ENCODE results near the gene TXNRD2.

TXNRD2 gene

GRCh38 chr22:19877626-19878339 lies 63.8 kb downstream of the TXNRD2 start:
- DNase-seq (ENCODE audit: low read depth in 2 of 3, low spot score in 1 of 3): no peak

DNA sequence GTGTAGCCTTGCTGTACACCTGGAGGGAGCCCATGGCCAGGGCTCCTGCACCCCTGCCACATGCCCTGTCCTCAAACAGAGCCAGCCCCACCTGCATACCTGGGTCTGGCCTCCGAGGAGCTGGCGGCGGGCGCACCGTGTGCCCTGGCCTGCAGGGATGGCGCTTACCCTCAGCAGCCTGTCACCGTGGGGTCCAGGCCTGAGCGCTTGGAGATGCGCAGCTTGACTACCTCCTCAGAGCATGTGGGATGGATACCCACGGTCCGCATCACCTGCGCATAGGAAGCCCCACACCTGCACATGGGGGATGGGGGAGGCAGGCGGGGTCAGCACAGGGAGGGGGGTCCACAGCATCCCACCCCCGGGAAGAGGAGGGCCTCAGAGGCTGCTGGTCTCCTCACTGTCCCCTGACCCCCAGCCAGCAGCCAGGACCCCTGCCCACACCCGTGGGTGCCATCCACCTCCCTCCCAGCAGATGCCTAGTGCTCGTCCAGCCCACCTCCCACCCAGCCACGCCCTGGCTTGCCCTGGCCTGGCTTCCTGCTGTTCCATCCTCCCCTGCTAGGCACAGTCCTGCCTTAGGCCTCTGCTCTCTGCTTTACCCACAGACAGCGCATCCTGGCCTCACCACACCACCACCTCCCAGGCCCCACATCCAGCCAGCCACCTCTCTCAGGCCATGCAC lies 64.5 kb downstream of the TXNRD2 start:
- no peak for DNase-seq (ENCODE audit: low read depth in 2 of 3, low spot score in 1 of 3)

DNA sequence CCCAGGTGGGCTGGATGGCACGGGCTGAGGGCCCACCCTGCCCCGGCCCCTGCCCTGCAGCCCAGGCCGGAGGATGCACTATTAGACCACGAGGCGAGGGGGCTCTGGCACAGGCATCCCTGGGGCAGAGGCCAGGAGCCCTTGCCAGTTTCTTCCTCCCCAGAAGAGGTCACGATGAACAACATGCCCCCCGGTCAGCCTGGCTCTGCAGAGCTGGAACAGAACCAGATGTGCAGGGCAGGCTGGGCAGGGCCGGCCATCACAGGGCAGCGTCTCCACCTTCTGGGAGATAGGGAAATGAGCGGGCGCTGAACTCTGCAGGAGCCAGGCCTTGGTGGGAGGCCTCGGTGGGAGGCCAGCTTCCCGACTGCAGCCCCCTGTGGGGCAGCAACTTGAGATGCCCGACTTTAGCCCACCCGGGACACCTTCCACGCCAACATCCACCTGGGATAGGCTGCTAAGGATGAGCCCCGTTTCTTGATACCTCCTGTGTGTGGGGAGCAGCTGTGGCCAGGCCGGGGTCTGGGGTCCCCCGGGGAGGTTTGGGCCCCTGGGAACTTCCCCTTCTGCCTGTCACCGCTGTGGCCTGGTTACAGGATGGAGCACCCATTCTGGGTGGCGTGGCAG lies 65.2 kb downstream of the TXNRD2 start:
- no peak for DNase-seq (ENCODE audit: low read depth in 2 of 3, low spot score in 1 of 3)

GRCh38 chr22:19875531-19876313 lies 65.9 kb downstream of the TXNRD2 start:
- no peak for DNase-seq (ENCODE audit: low read depth in 2 of 3, low spot score in 1 of 3)

DNA sequence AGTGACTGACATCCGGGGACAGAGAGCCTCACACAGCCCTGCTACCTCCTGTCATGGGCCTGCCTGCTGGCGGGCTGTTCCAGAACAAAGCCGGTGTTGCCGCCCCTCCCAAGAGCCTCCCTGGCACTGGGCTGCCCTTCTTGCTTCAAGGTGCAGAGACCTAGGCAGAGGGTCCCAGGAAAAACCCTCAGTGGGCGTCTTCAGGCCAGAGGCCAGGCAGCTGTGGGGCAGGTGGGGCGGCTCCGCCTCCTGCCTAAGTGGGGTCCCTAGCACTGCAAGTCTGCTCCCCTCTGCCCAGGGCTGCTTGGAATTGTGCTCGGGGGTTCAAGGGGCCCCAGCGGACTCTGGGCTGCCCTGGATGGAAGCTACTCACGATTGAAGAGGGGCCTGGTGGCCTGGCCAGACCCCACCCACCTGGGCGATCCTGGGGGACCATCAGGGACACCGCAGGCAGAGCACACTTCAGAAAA lies 66.5 kb downstream of the TXNRD2 start:
- DNase-seq (ENCODE audit: low read depth in 2 of 3, low spot score in 1 of 3): no peak

DNA sequence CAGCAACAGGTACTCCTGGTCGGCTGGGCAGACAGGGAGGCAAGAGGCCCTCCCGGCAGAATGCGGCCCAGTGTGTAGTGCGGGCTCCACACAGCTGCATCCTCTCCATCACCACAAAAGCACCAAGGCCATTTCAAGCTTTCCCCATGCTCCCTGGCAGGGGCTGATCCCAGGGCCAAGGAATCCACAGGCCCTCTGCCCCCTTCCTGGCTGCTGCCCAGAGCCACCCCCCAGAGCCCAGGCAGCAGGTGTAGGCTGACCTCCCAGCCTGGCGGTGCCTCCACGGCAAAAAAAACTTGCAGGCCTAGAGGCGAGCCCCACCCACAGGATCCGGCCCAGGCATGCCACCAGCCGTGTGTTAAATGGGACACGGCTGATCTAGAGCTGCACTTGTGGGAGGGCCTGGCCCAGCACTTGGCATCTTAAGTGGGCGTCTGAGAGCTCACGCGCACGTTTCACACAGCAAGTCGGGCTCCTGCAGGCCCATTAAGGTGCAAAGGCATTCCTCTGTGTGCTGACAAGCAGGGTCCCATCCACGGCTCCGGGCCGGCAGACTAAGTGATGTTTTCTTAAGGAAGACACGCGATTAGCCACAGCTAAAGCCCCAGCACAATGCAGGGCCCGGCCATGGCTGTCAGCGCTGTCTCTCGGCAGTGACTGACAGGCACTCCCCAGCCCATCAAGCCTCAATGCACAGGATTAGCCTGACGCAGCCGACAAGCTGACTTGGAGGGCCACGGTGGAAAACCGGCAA lies 67.1 kb downstream of the TXNRD2 start:
- DNase-seq (ENCODE audit: low read depth in 2 of 3, low spot score in 1 of 3): no peak

GRCh38 chr22:19873960-19874306 lies 67.7 kb downstream of the TXNRD2 start:
- no peak for DNase-seq (ENCODE audit: low read depth in 2 of 3, low spot score in 1 of 3)

GRCh38 chr22:19873138-19873959 lies 68.3 kb downstream of the TXNRD2 start:
- DNase-seq (ENCODE audit: low read depth in 2 of 3, low spot score in 1 of 3): no peak

GRCh38 chr22:19872779-19873137 lies 68.9 kb downstream of the TXNRD2 start:
- DNase-seq (ENCODE audit: low read depth in 2 of 3, low spot score in 1 of 3): no peak

DNA sequence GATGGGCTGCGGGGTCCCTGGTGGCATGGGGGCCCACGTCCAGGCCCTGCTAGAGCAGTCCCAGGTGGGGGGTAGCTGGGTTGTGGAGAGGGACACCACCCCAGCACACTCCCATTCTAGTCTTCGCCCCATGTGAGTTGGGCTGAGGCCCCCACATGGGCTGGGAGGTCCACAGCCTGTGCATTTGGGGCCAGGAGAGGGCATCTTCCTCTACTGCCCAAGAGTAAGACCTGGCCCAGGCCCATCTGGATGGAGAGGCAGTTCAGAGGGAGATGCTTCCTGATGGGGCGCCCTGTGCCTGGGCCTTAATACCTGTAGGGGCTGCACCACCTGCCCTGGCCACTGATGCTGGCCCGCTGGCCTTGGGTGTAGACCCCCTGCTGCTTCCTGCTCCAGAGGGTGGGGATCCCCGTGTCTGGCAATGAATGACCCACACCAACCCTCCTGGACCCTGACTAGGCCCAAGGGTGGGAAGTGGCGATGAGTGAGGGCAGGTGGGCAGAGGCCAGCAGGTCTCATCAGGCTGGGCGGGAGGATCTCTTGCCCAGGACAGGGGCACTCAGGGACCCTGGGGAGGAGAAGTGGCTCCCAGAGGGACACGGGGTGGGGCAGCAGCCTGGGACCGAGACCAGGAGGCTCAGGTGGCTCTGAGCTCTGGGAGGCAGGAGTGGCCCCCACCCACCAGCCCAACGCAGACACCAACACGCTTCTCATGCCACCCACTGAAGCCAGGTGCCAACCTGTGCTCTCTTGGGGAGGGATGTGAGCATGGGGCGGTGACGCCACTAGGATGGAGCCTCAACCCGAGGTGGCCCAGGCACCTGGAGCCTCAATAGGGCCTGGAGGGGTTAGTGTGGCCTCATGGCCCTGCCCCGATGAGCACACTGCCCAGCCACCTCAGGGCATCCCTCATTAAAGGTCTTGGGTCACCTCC lies 69.5 kb downstream of the TXNRD2 start:
- no peak for DNase-seq (ENCODE audit: low read depth in 2 of 3, low spot score in 1 of 3)

DNA sequence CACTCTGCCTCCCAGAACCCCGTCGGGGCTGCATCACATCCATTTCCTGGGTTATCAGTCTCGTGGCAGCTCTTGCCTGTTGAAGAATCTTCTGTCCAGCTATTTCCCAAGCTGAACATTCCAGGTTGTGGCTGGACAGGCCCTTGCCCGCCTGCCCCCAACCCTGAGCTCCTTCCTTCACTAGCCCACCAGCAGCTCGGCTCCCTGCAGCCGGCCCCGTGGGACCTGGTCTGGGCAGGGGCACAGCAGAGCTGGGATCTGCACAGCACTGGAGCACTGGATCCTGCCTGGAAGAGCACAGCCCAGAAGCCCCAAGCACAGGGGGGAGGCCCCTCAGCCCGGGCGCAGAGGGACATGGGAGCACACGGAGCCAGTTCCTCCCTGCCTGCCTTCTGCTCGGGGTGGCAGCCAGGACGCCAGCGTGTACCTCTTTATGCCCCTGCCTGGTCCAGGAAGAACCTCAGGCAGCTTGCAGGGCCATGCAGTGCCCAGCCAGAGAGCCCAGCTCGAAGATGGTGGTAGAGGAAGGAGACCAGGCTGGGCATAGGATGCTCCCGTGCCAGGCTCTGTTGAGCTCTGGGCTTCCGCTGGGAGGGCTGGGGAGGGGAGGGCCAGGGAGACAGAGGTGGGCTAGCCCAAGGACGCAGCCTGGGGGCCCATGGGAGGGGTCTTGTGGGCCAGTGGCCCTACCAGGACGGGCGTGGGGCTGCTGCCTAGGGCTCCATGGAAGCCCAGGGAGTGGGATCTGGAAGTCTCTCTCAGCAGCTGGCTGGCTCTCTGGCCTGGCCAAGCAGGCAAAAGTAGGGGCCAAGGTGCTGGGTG lies 70.4 kb downstream of the TXNRD2 start:
- no peak for DNase-seq (ENCODE audit: low read depth in 2 of 3, low spot score in 1 of 3)

DNA sequence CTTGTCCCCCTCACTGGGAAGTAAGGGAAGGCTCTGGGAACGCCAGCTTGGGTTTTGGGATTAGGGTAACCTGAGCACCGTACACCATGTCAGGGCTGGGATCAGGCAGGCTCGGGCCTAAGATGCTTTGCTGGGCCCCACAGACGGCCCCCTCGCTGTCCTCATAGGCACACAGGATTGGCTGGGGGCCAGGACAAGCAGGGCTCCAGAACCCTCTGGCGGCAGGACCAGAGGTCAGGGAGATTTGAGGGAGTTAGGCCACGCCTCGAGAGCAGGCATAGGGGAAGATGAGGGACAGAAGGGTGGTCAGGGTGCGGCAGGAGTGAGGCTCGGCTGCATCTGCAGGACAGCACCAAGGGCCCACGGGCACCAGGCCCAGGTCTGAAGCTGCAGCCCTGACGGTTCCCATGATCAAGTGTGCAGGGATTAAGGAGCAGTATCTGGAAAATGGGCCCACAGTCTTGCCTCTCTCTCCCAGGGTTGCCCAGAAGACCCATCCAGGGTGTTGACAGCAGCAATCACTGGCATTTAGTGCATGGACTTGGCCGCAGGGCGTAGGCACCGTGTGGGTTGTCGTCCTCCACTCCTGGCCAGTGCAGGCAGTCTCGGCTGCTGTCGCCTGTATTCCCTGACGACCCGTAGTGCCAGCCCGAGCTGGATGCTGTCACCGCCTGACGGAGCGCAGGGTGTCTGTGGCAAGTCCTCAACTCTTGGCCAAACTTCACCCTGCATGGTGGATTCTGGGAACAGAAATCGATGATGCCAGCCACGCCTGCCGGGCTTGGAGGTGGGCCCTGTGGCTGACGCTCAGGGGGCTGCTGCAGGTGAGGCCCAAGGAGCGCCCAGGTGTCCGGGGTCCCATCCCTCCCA lies 71.2 kb downstream of the TXNRD2 start:
- DNase-seq (ENCODE audit: low read depth in 2 of 3, low spot score in 1 of 3): no peak

- DNase-seq (ENCODE audit: low read depth in 2 of 3, low spot score in 1 of 3): no peak
Measured at GRCh38 chr22:19869497-19870152, 72.0 kb downstream of the TXNRD2 start.

- DNase-seq (ENCODE audit: low read depth in 2 of 3, low spot score in 1 of 3): no peak
Measured at GRCh38 chr22:19868773-19869471, 72.7 kb downstream of the TXNRD2 start.

DNA sequence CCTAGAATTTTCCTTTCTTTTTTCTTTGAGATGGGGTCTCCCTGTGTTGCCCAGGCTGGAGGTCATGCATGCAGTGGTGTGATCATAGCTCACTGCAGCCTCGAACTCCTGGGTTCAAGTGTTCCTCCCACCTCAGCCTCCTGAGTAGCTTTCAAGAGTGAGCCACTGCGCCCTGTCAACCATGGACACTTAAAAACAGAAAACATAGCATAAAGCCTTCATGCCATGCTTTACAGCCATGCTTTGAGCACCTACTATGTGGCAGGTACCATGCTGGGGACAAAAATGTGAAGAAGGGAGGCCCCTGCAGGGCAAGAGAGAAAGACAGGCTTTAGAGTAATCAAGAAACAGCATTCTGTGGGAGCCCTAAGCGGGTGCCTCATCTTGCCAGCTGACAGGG lies 73.3 kb downstream of the TXNRD2 start:
- no peak for DNase-seq (ENCODE audit: low read depth in 2 of 3, low spot score in 1 of 3)

DNA sequence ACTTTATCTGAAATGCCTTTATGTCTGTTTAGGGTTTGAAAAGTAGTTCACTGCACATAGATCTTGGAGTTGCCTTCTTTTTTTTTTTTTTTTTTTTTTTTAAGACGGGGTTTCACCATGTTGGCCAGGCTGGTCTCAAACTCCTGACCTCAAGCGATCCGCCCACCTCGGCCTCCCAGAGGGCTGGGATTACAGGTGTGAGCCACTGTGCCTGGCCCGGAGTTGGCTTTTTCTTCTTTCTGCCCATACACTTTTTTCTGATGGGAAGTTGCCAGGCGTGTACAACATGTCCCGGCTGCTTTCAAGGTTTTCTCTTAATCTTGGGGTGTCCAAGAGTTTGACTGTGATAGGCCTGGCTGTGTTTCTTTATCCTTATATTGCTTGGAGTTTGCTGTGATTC lies 74.0 kb downstream of the TXNRD2 start:
- no peak for DNase-seq (ENCODE audit: low read depth in 2 of 3, low spot score in 1 of 3)

Measured in stimulated activated CD4-positive, alpha-beta T cell treated with anti-CD3 and anti-CD28 coated beads, Interleukin-12 subunit alpha, Interleukin-12 subunit beta, amount 100 ng/mL, for 48 hours (primary cell).